AG09309 (cell line): ENCODE results near the gene ZRANB2.
A peak's percentile ranks its signal among the peaks of the same experiment; 100 is the strongest.

Experiments
- DNase-seq: peaks from one replicate; pipeline ENCODE4 v3.0.0-alpha.2; 2010; ENCODE audit warnings: low read depth
- H3K4me3 ChIP-seq: 2 replicates; pipeline ENCODE4 v1.5.1; 2011; ENCODE audit warnings: mild to moderate bottlenecking, low read depth, low read length, moderate library complexity; ENCODE audit not compliant: control insufficient read depth
- CTCF ChIP-seq: IDR thresholded peaks from 2 replicates; pipeline ENCODE4 v1.5.1; 2011; ENCODE audit warnings: mild to moderate bottlenecking, low read depth, low read length, inconsistent platforms; ENCODE audit not compliant: insufficient read depth, control insufficient read depth; ENCODE audit errors: missing control alignments

Gene ZRANB2

GRCh38 chr1:71031426-71031825, 49.4 kb downstream of the ZRANB2 start:
- peak; percentile 46 for DNase-seq
- H3K4me3 ChIP-seq, result no peak overlapping the region
- TF ChIP-seq CTCF, result no peak

DNA sequence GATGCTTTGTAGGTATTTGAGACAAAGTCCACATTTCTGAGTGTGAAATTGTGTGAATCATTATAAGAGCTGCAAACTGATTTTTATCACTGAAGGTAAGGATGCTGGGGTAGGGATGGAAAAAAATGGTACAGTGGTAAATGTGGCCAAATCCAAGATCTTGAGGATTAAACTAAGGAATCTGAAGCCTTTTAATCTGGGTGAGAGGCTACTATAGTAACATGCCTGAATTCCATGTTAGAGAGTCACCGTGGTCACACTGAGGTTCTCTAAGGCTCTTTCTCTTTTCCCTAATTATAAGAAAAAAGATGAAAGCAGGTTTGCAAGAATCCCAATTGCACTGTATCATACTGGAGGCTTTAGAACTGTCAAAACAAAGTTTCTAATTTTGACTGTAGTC, 50.8 kb downstream of the ZRANB2 start:
- no peak for TF ChIP-seq CTCF
- DNase-seq, result no peak

DNA sequence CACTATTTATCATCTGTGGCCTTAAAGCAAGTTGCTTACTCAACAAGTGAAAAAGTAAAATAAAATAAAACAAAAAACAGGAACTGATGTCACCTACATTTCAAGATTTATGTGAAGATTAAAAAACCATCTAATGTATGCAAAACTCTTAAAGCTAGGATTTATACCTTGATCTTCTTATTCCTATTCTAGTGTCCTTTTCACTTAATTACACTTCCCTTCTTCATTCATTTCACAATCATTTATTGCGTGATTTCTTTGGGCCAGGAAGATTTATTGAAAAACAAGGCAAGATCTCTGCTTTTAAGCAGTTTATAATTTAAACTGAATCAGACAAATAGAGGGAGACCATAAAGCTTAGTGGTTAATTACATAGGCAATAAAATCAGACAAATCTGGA, 51.9 kb downstream of the ZRANB2 start:
- H3K4me3 ChIP-seq, result no peak overlapping the region
- TF ChIP-seq CTCF, result no peak
- DNase-seq, result no peak

More for the DNA sequence above, 50.8 kb downstream of the ZRANB2 start:
- H3K4me3 ChIP-seq, result no peak overlapping the region

GRCh38 chr1:71027991-71028390, 52.8 kb downstream of the ZRANB2 start:
- no peak overlapping the region for H3K4me3 ChIP-seq
- TF ChIP-seq CTCF, result no peak
- no peak for DNase-seq

- no peak for DNase-seq
- no peak overlapping the region for H3K4me3 ChIP-seq
- no peak for TF ChIP-seq CTCF
Observed at GRCh38 chr1:71026093-71026492, 54.7 kb downstream of the ZRANB2 start.

DNA sequence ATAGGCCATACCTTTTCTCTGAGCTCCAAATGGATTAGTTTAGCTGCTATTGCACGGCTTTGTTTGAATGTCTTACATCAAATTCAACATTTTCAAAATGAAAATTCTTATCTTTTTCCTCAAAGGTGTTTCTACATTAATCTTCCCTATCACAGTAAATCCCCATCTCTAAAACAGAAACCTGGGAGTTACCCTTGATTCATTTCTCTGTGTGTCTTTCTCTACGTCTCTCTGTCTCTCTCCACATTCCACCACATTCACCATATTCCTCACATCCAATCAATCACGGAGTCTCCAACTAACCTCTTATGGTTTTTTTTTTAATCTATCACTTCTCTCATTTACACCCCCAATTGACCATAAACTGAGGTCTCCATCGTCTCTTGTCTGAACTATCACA, 57.3 kb downstream of the ZRANB2 start:
- TF ChIP-seq CTCF, result no peak
- H3K4me3 ChIP-seq, result no peak overlapping the region
- DNase-seq, result no peak
